Neutrophil (primary cell): ENCODE results near the gene LAMC2.

Experiments used
- H3K27ac ChIP-seq: fragments of 200-600 bp; sonication (generic); 2 replicates; pipeline ENCODE4 v1.5.1; 2016; ENCODE audit warnings: mild to moderate bottlenecking, moderate library complexity
- H3K27me3 ChIP-seq: fragments of 200-600 bp; sonication (generic); 2 replicates; pipeline ENCODE4 v1.6.0; 2016; ENCODE audit warnings: mild to moderate bottlenecking
- H3K36me3 ChIP-seq: fragments of 200-600 bp; sonication (generic); 2 replicates; pipeline ENCODE4 v1.5.1; 2017
- H3K4me1 ChIP-seq, 2 experiments: fragments of 200-600 bp in 1 of 2; sonication (generic) in 1 of 2; 1 replicate in 1 of 2; 2 replicates in 1 of 2; pipeline versions ENCODE4 v1.5.1 to v1.6.1; 2013 to 2016; ENCODE audit warnings: low read depth in 1 of 2, low read length in 1 of 2, mild to moderate bottlenecking in 1 of 2, moderate library complexity in 1 of 2; ENCODE audit not compliant: control insufficient read depth in 1 of 2, insufficient read depth in 1 of 2
- H3K4me3 ChIP-seq, 2 experiments: fragments of 200-600 bp in 1 of 2; sonication (generic) in 1 of 2; 1 replicate in 1 of 2; 2 replicates in 1 of 2; pipeline ENCODE4 v1.5.1; 2013 to 2016; ENCODE audit warnings: low read depth in 1 of 2, low read length in 1 of 2, mild to moderate bottlenecking in 1 of 2, moderate library complexity in 1 of 2
- H3K9me3 ChIP-seq: fragments of 200-600 bp; sonication (generic); 2 replicates; pipeline ENCODE4 v1.5.1; 2016
- TF ChIP-seq, protein P1 (sequence below): fragments of 200-600 bp; sonication (generic); IDR thresholded peaks from 2 replicates; pipeline ENCODE4 v1.5.1; 2016; ENCODE audit warnings: antibody characterized with exemption

LAMC2 gene

DNA sequence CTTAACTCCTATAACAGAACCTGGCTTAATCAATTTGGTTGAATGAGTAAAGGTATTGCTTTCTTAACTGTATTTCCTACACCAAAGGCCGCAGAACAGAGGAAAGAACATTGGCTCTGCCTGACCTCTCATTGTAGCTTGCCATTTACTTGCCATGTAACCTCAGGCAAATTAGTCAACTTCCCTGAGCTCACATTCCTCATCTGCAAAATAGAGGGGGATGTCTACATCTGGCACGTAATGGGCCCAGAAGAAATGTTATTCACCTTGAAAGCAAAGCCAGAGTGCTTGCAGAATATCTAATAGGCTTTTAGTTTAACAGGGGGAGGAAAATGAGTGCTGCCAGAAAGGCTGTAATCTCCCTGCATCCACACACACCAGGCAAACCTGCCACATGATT is 44.3 kb downstream of the LAMC2 start:
- no peak overlapping the region for H3K27ac ChIP-seq

DNA sequence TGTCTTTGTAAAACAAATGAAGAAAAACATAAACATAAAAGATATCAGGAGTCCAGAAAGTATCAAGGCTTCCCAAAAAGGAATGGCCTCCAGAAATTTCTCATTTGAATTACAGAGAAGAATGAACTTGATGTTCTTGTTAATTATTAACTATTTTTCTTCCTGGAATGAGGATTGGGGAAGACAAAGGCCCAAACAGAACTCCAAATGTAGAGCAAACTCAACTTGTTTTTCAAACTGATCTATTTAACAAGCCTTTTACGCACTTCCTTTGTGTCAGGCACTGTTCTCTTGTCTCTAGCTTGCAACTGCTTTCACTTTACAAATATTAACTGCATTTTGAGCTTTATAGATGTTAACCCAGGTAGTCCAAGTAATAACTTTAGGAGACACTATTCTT is 45.5 kb downstream of the LAMC2 start:
- Histone ChIP-seq H3K27me3 (no peaks in the 10 kb centered on the region), H3K27ac (no peak overlapping the region), H3K4me1 (no peaks in the 10 kb centered on the region), H3K9me3 (no peaks in the 10 kb centered on the region), H3K36me3 (no peaks in the 10 kb centered on the region), H3K4me3 (no peak overlapping the region)
- TF ChIP-seq, protein P1, sequence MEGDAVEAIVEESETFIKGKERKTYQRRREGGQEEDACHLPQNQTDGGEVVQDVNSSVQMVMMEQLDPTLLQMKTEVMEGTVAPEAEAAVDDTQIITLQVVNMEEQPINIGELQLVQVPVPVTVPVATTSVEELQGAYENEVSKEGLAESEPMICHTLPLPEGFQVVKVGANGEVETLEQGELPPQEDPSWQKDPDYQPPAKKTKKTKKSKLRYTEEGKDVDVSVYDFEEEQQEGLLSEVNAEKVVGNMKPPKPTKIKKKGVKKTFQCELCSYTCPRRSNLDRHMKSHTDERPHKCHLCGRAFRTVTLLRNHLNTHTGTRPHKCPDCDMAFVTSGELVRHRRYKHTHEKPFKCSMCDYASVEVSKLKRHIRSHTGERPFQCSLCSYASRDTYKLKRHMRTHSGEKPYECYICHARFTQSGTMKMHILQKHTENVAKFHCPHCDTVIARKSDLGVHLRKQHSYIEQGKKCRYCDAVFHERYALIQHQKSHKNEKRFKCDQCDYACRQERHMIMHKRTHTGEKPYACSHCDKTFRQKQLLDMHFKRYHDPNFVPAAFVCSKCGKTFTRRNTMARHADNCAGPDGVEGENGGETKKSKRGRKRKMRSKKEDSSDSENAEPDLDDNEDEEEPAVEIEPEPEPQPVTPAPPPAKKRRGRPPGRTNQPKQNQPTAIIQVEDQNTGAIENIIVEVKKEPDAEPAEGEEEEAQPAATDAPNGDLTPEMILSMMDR, result no peak

More for the DNA sequence above, 44.3 kb downstream of the LAMC2 start:
- H3K27me3 ChIP-seq, result no peaks in the 10 kb centered on the region
- H3K4me3 ChIP-seq, result no peak overlapping the region
- H3K4me1 ChIP-seq, result no peaks in the 10 kb centered on the region
- H3K36me3 ChIP-seq, result no peaks in the 10 kb centered on the region
- TF ChIP-seq, protein P1, result no peak
- no peaks in the 10 kb centered on the region for H3K9me3 ChIP-seq

DNA sequence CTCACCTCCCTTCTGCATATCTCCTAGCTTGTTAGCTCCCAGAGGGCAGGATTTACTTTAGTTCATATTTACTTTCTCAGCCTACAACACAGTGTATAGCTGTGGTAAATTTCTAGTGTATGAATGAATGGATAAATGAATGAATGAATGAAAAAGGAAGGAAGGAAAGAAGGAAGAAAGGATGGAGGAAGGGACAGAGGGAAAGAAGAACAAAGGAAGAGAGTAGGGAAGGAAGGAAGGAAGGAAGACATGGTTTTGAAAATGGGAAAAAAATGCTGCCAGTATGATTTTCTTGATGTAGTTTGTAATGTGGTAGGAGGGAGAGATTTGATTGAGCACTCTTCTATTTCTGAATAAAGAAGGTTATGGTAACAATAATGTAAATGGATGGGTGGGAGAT is 47.0 kb downstream of the LAMC2 start:
- TF ChIP-seq, protein P1, result no peak
- no peak overlapping the region for H3K27ac ChIP-seq
- H3K9me3 ChIP-seq, result no peaks in the 10 kb centered on the region
- H3K36me3 ChIP-seq, result no peaks in the 10 kb centered on the region
- no peaks in the 10 kb centered on the region for H3K27me3 ChIP-seq
- H3K4me1 ChIP-seq, result no peaks in the 10 kb centered on the region
- no peak overlapping the region for H3K4me3 ChIP-seq

DNA sequence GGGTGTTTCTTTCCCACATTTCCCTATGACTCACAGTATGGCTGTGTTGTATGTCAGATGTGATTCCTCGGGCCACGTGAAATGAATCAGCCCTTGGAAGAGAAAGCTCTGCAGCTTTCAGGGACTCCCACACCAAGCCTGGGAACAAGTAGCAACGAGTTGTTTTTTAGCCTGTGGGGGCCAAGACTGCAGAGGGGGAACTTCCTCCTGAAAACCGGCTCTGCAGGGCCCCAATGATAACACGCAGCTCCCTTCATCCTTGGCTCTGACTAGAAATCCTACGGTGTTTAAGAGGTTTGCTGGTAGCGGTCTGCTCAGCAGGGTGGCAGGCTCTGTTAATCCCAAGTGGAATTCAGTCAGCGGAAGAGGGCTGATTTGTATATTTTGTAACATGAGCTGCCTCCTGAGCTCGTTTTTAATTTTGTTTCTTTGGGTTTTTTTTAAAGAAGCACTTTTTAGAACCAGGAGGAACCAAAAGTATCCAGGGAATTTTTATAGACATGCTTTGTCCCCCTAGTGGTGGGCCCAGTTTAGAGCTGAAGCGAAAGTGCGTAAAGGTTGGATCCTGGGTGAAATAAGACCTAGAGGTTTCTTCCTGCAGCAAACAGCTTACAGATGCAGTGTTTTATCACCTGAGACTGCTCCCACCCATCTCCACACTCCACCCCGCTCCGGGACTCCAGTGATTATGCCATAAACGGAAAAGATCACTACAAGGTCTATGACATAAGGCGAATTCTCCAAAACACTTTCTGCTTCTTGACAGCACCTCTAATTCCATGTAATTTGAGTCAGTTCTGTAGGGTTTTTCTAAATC is 48.8 kb downstream of the LAMC2 start:
- Histone ChIP-seq H3K27ac (no peak overlapping the region), H3K9me3 (no peaks in the 10 kb centered on the region), H3K27me3 (no peaks in the 10 kb centered on the region), H3K4me3 (no peak overlapping the region), H3K36me3 (no peaks in the 10 kb centered on the region), H3K4me1 (no peaks in the 10 kb centered on the region)
- TF ChIP-seq, protein P1, result no peak

DNA sequence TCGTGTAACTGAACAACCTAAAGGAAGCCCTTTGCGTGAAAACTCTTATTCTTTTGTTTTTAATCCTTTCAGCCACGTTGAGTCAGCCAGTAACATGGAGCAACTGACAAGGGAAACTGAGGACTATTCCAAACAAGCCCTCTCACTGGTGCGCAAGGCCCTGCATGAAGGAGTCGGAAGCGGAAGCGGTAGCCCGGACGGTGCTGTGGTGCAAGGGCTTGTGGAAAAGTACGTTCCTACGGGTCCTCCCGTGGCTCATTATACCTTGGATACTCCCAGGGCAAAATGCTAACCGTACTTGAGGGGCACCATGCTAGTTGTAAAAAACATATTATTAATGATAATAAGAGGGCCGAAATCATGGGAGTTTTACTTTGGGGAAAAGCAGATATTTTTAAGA is 49.4 kb downstream of the LAMC2 start:
- no peaks in the 10 kb centered on the region for H3K36me3 ChIP-seq

More for the DNA sequence above, 49.4 kb downstream of the LAMC2 start:
- no peaks in the 10 kb centered on the region for H3K27me3 ChIP-seq
- H3K4me1 ChIP-seq, result no peaks in the 10 kb centered on the region
- TF ChIP-seq, protein P1, result no peak
- no peak overlapping the region for H3K27ac ChIP-seq
- no peak overlapping the region for H3K4me3 ChIP-seq
- no peaks in the 10 kb centered on the region for H3K9me3 ChIP-seq
